ENCODE data around the gene ICAM2.

The ICAM2 gene

GRCh38 chr17:64004903-64005733, 15.3 kb downstream of the ICAM2 start:
- TF ChIP-seq CTCF (IDR thresholded peaks at IDR 0.05; ENCODE audit: borderline replicate concordance, insufficient read depth, low read depth, low read length) = no peak
- H3K4me3 ChIP-seq (ENCODE audit: low read depth, low read length) = no peak overlapping the region

DNA sequence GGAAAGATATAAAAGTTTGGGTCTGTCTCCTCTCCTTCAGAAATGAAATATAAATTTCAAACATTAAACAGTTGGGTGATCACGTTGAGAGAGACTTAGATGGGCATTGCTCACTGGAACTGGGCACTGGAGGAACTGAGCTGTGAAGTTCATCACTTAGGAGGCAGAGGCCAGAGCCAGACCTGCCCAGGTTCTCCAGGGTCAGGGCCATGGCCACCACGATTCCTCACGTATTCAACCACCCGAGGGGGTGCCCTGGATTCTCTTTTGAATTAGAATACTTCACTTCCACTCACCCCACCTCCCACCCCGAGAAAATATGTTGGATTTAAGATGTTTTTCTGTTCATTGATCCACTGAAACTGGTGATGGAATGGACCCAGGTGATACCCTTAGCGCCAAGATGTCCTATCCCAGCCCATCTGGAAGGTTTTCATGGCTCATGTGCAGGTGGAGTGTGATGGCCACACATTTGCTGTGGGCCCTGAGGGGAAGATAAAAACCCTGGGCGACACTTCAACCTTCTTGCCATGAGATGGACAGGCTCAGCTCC, 16.1 kb downstream of the ICAM2 start:
- no peak for TF ChIP-seq CTCF (IDR thresholded peaks at IDR 0.05; ENCODE audit: borderline replicate concordance, insufficient read depth, low read depth, low read length)
- no peak overlapping the region for H3K4me3 ChIP-seq (ENCODE audit: low read depth, low read length)

GRCh38 chr17:64003526-64004121, 16.8 kb downstream of the ICAM2 start:
- H3K4me3 ChIP-seq (ENCODE audit: low read depth, low read length) = no peak overlapping the region
- TF ChIP-seq CTCF (IDR thresholded peaks at IDR 0.05; ENCODE audit: borderline replicate concordance, insufficient read depth, low read depth, low read length) = no peak

DNA sequence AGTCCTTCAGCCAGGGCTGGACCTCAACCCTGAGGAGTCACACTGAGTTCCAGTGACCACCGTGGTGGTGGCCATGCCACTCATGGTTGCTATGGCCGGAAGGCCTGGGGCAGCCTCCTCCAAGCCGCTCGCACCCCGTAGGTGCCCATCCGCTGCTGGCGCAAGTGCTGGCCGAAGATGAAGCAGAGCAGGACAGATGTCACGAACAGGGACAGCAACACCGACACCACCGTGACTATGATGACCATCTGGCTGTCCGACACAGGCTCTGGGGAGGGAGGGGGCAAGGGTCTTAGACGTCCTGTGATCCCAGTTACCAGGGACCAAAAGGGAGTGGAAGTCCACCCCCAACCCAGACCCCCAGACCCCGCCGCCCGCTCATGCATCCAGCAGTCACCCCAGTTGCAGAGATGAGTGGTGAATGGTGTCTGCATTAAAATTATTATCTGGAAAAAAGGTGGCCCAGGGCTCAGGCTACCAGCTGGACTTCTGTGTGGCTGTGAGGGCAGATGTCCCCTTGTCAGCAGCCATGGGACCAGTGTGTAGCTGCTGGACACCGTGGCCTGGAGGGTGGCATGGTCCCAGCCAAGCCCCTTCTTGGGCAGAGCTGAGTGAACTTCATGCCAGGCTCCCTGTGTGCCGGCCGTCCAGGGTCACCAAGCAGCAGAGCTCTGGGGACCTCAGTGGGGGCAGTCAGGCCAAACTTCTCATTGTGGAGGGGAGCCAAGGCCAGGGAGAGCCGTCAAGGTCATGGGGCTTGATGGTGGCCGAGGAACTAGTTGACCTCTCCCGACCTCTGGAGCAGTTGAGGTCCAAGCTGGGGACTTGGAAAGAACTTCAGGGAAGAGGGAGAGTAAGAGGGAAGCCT, 17.5 kb downstream of the ICAM2 start:
- no peak for TF ChIP-seq CTCF (IDR thresholded peaks at IDR 0.05; ENCODE audit: borderline replicate concordance, insufficient read depth, low read depth, low read length)
- no peak overlapping the region for H3K4me3 ChIP-seq (ENCODE audit: low read depth, low read length)

DNA sequence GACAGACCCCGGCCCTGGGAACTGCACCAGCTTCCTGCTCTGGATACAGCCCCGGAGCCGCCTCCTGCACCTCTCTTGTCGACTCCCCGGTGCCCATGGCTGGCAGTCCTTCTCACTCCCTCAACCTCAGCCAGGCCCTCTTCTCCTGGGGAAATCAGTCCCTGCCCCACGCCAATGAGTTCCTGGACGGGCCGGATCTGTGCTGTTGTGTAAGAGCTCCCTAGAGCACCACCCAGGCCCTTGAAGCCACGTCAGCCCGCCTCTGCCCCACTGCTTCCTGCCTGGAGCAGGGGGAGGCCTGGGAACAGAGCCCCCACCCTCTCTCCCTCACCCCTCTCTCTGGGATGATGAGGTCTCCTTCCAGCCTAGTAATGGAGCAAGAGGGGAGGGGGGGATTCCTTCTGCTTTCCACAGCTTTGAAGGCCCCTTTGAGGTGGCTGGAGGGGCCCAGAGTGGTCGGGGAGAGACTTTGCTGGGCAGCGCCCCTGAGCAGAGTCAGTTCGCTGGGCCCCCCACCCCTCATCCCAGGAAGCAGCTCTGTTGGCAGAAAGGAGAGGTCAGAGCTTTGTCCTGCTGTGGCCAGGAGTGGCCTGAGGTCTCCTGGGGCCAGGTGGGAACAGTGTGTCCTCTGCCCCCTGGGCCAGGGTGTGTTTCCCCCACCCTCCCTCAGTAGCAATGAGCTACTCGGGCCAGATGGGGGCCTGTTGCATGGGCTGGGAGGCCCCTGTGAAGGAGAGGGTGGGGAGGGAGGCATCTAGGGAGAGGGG, 18.5 kb downstream of the ICAM2 start:
- no peak overlapping the region for H3K4me3 ChIP-seq (ENCODE audit: low read depth, low read length)
- TF ChIP-seq CTCF (IDR thresholded peaks at IDR 0.05; ENCODE audit: borderline replicate concordance, insufficient read depth, low read depth, low read length) = no peak

- H3K4me3 ChIP-seq (ENCODE audit: low read depth, low read length) = no peak overlapping the region
- TF ChIP-seq CTCF (IDR thresholded peaks at IDR 0.05; ENCODE audit: borderline replicate concordance, insufficient read depth, low read depth, low read length) = no peak
Observed at GRCh38 chr17:64001091-64001579, 19.3 kb downstream of the ICAM2 start.

Data from GM12875 (cell line).